ENCODE measurements around the gene SLC22A16. TPM values are rescaled to one million over a fixed set of nuclear protein-coding genes. Genes with fewer than 3 reads are reported as not detected.
"Not testable (repeated sequence)": the region's sequence is repeated elsewhere in the genome, so short reads cannot be mapped to it uniquely, and the experiment has no call there.

The SLC22A16 gene
- total RNA-seq (2014; rRNA removed; shearing (Covaris generic)), result 0.38 TPM in 1 of 2 replicates, not detected in the other

- H3K4me1 ChIP-seq, result no peaks in the 10 kb centered on the region
- no peaks in the 10 kb centered on the region for H3K9me3 ChIP-seq (replicated peaks)
- DNase-seq, result no peak
These were observed at the start of gene SLC22A16 for GRCh38 chr6:110476046-110476849. Gene SLC22A16, minus strand, starts transcription at chr6:110476613. Its CDS starts 39 bp downstream, at chr6:110476574.

GRCh38 chr6:110525001-110525400, 48.6 kb upstream of the SLC22A16 start:
- DNase-seq, result no peak
- peaks cover 17% of the 10 kb centered on the region for H3K4me1 ChIP-seq
- no peaks in the 10 kb centered on the region for H3K27me3 ChIP-seq
- H3K27ac ChIP-seq, result no peak overlapping the region
- H3K9me3 ChIP-seq (replicated peaks), result peaks cover 2% of the 10 kb centered on the region
- no peak overlapping the region for H3K4me3 ChIP-seq
- H3K36me3 ChIP-seq, result no peaks in the 10 kb centered on the region

More at GRCh38 chr6:110476046-110476849, at the start of gene SLC22A16:
- Histone ChIP-seq H3K36me3 (no peaks in the 10 kb centered on the region), H3K27ac (no peak within 1 kb of the TSS), H3K4me3 (no peak within 1 kb of the TSS), H3K27me3 (no peaks in the 10 kb centered on the region)

- Histone ChIP-seq H3K36me3 (no peaks in the 10 kb centered on the region), H3K4me3 (no peak overlapping the region), H3K9me3 (replicated peaks) (no peaks in the 10 kb centered on the region), H3K27me3 (no peaks in the 10 kb centered on the region), H3K4me1 (peaks cover 11% of the 10 kb centered on the region), H3K27ac (no peak overlapping the region)
- DNase-seq, result no peak
These were observed 47.9 kb upstream of the SLC22A16 start for GRCh38 chr6:110524305-110524704.

GRCh38 chr6:110523451-110524021, 47.1 kb upstream of the SLC22A16 start:
- no peaks in the 10 kb centered on the region for H3K9me3 ChIP-seq (replicated peaks)
- no peaks in the 10 kb centered on the region for H3K27me3 ChIP-seq
- H3K27ac ChIP-seq, result no peak overlapping the region
- H3K4me1 ChIP-seq, result peaks cover 4% of the 10 kb centered on the region
- no peak for DNase-seq
- H3K4me3 ChIP-seq, result no peak overlapping the region
- no peaks in the 10 kb centered on the region for H3K36me3 ChIP-seq

GRCh38 chr6:110522427-110522826, 46.0 kb upstream of the SLC22A16 start:
- H3K27me3 ChIP-seq, result no peaks in the 10 kb centered on the region
- DNase-seq, result no peak
- H3K4me3 ChIP-seq, result no peak overlapping the region
- no peaks in the 10 kb centered on the region for H3K36me3 ChIP-seq
- no peaks in the 10 kb centered on the region for H3K9me3 ChIP-seq (replicated peaks)
- no peak overlapping the region for H3K27ac ChIP-seq
- no peaks in the 10 kb centered on the region for H3K4me1 ChIP-seq

GRCh38 chr6:110520992-110521543, 44.7 kb upstream of the SLC22A16 start:
- H3K4me3 ChIP-seq, result no peak overlapping the region
- no peaks in the 10 kb centered on the region for H3K36me3 ChIP-seq
- no peak for DNase-seq
- no peaks in the 10 kb centered on the region for H3K9me3 ChIP-seq (replicated peaks)
- H3K27me3 ChIP-seq, result no peaks in the 10 kb centered on the region
- no peaks in the 10 kb centered on the region for H3K4me1 ChIP-seq
- H3K27ac ChIP-seq, result no peak overlapping the region

GRCh38 chr6:110520209-110520965, 44.0 kb upstream of the SLC22A16 start:
- H3K4me1 ChIP-seq, result no peaks in the 10 kb centered on the region
- no peak for DNase-seq
- H3K9me3 ChIP-seq (replicated peaks), result no peaks in the 10 kb centered on the region
- no peaks in the 10 kb centered on the region for H3K36me3 ChIP-seq
- no peak overlapping the region for H3K27ac ChIP-seq
- no peak overlapping the region for H3K4me3 ChIP-seq
- H3K27me3 ChIP-seq, result no peaks in the 10 kb centered on the region

- Histone ChIP-seq H3K27me3 (no peaks in the 10 kb centered on the region), H3K4me3 (no peak overlapping the region), H3K27ac (no peak overlapping the region), H3K4me1 (peaks cover 5% of the 10 kb centered on the region; the same call in 1 of the 2 replicates), H3K36me3 (no peaks in the 10 kb centered on the region), H3K9me3 (replicated peaks) (no peaks in the 10 kb centered on the region)
- no peak for DNase-seq
These were observed 41.3 kb upstream of the SLC22A16 start for GRCh38 chr6:110517601-110518281.

GRCh38 chr6:110517034-110517433, 40.6 kb upstream of the SLC22A16 start:
- peaks cover 5% of the 10 kb centered on the region; the same call in 1 of the 2 replicates for H3K4me1 ChIP-seq
- no peak overlapping the region for H3K4me3 ChIP-seq
- H3K9me3 ChIP-seq (replicated peaks), result no peaks in the 10 kb centered on the region
- no peak overlapping the region for H3K27ac ChIP-seq
- no peaks in the 10 kb centered on the region for H3K36me3 ChIP-seq
- DNase-seq, result no peak
- no peaks in the 10 kb centered on the region for H3K27me3 ChIP-seq

- Histone ChIP-seq H3K9me3 (replicated peaks) (no peaks in the 10 kb centered on the region), H3K4me1 (peaks cover 5% of the 10 kb centered on the region; the same call in 1 of the 2 replicates), H3K36me3 (no peaks in the 10 kb centered on the region), H3K27ac (no peak overlapping the region), H3K4me3 (no peak overlapping the region), H3K27me3 (no peaks in the 10 kb centered on the region)
- no peak for DNase-seq
These were observed 38.4 kb upstream of the SLC22A16 start for GRCh38 chr6:110514818-110515217.

GRCh38 chr6:110512991-110513390, 36.6 kb upstream of the SLC22A16 start:
- H3K36me3 ChIP-seq, result no peaks in the 10 kb centered on the region
- no peaks in the 10 kb centered on the region for H3K9me3 ChIP-seq (replicated peaks)
- no peaks in the 10 kb centered on the region for H3K27me3 ChIP-seq
- H3K4me1 ChIP-seq, result peaks cover 5% of the 10 kb centered on the region; the same call in 1 of the 2 replicates
- H3K4me3 ChIP-seq, result no peak overlapping the region
- H3K27ac ChIP-seq, result no peak overlapping the region
- no peak for DNase-seq

- not testable (repeated sequence) for H3K27ac ChIP-seq; H3K4me1 ChIP-seq; DNase-seq; H3K4me3 ChIP-seq; H3K36me3 ChIP-seq; H3K27me3 ChIP-seq; H3K9me3 ChIP-seq (replicated peaks)
These were observed 36.1 kb upstream of the SLC22A16 start for GRCh38 chr6:110512549-110512948.

GRCh38 chr6:110511401-110511800, 35.0 kb upstream of the SLC22A16 start:
- peaks cover 5% of the 10 kb centered on the region; the same call in 1 of the 2 replicates for H3K4me1 ChIP-seq
- H3K27ac ChIP-seq, result no peak overlapping the region
- no peaks in the 10 kb centered on the region for H3K36me3 ChIP-seq
- no peaks in the 10 kb centered on the region for H3K27me3 ChIP-seq
- DNase-seq, result no peak
- no peaks in the 10 kb centered on the region for H3K9me3 ChIP-seq (replicated peaks)
- H3K4me3 ChIP-seq, result no peak overlapping the region

GRCh38 chr6:110509617-110510241, 33.3 kb upstream of the SLC22A16 start:
- Histone ChIP-seq H3K4me3 (no peak overlapping the region), H3K27me3 (no peaks in the 10 kb centered on the region), H3K9me3 (replicated peaks) (no peaks in the 10 kb centered on the region), H3K4me1 (peaks cover 5% of the 10 kb centered on the region; the same call in 1 of the 2 replicates), H3K27ac (no peak overlapping the region), H3K36me3 (no peaks in the 10 kb centered on the region)
- DNase-seq, result no peak

Measured in SJCRH30 (cell line).